ENCODE data around the gene P4HB.

P4HB gene

DNA sequence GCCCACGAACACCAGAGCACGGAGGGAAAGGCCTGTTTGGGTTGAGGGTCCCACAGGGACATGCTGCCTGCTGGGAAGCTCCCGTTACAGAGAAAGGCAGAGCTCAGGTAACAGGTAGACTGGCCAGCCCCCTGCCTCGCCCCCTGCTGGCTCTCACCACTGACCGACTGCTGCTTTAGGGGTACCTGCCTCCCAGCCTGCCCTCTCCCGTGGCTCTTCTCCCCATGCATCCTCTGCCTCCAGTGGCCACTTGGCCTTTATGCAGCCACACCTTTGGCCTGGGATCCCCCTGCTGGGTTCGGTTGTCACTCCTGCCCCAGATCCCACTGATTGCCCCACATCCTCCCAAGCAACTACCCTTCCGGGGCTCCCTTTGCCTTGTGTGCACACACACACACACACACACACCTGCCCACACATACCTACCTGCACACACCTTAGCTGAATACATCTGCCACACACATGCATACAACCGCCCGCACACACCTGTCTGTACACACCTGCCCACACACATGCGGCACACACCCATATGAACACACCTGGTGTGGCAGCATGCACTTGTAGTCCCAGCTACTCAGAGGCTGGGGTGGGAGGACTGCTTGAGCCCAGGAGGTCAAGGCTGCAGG is 34.4 kb downstream of the P4HB start:
- DNase-seq, result no peak

GRCh38 chr17:81824595-81824994 is 35.7 kb downstream of the P4HB start:
- DNase-seq, result no peak

GRCh38 chr17:81823820-81824550 is 36.4 kb downstream of the P4HB start:
- DNase-seq, result no peak

- DNase-seq, result no peak
These were observed 37.1 kb downstream of the P4HB start for GRCh38 chr17:81822996-81823819.

DNA sequence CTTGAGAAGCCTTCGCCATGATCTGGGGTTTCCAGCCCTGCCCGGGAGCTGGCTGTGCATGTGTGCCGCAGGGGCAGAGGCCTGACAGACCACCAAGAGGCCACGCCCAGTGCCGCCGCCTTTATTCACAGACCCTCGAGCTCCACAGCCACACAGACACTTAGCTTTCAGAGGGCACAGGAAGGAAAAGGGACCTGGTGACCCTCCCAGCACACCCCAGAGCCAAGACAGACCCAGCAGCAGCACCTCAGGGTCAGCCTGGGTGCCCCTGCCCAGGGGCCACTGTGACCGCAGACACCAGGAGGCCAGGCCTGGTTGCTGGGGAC is 38.1 kb downstream of the P4HB start:
- DNase-seq, result no peak

DNA sequence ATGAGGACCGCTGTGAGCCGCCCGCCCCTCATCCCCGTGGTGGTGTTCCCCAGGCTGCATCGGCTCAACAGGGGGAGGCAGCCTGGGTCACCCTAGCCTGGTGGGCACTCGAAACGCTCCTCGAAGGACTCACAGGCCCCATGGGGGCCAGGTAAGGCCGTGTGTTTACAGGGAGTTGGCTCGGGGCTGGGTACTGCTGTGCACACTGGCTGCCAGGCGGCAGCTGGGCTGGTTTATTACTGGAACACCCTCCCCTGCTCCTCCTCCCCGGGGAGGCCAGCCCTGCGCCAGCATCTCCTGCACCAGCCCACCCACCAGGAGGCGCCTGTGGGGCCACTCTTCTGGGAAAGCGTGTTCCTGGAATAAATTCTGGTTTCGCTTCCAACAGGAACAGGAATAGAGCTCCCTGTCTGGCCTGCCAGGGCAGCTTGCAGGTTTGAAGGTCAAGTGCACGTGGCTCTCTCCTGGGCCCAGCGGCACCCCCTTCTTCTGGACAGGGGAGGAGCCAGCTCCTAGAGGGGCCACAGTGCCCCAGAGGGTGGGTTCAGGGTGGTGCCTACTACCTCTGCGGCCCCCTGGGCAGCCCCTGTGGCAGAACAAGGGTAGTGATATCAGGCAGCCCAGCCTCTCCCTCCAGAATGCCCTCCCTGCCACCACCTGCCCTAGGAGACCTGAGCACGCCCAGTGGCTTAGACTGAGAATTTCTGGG is 38.6 kb downstream of the P4HB start:
- DNase-seq, result peak; percentile 15 to 18

- DNase-seq, result no peak
These were observed 39.2 kb downstream of the P4HB start for GRCh38 chr17:81821147-81821546.

GRCh38 chr17:81819708-81820107 is 40.6 kb downstream of the P4HB start:
- no peak for DNase-seq

DNA sequence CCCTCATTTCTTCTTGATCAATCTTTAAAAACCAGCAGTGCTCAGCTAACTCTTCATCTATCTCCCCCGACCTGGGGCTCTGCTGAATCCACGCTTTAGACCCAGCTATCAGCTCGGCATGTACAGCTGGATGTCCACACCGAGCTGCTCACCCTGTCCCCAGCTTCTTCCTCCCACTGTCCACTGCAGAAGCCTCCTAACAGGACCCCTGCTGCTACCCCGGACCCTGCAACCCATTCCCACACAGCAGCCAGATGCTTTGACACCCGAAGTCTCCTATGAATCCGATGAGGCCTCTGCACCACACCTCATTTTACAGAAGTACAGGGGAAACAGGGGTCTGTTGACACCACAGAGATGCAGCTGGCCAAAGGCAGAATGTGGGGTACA is 42.6 kb downstream of the P4HB start:
- DNase-seq, result no peak

DNA sequence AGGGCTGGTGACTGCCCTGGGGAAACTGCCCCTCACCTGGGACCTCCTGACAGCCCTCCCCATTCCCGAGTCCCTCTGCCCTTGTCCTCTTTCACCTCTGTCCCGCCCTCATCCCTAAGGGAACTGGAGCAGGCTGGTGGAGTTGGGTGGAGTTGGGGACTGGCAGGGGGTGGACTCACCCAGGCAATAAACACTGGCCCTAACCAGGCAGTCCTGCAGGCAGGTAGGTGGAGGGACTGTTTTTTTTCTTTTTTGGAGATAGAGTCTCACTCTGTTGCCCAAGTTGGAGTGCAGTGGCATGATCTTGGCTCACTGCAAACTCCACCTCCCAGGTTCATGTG is 44.7 kb downstream of the P4HB start:
- no peak for DNase-seq

DNA sequence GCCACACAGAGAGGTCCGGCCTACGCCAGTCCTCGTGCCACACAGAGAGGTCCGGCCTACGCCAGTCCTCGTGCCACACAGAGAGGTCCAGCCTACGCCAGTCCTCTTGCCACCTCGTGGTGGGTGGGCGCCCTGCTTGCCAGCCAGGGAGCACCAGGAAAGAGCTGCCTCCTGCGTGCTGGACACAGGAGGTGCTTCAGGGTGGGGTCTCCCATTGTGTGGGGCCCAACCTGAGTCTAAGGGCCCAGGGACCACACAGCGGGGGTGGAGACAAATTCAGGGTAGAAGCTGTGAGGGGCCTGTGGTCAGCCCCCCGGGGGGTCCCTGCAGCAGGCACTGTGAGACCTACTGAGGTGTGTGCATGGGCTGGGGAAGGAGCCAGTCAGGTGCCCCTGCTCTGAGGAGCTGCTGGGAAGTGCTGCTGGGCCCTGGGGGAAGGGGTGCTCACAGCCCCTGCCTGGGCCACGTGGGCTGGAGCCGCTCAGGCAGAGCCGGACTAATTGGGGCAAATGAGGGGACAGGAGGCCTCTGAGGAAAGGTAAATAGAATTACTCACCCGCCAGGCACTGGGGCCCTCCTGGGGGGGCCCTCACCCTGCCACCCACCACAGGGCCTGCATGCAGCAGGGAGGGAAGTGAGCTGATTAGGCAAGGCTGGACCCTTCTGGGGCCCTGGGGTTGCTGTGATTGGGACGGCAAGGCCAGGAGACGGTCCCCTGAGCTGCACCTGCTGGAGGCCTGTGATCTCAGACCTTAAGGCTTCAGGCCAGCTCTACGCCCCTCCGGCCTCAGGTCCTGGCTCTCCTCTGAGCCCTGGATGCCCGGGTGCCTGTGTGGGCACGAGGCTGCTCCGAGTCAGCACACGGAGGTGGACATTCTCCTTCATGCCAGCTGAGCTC is 45.3 kb downstream of the P4HB start:
- no peak for DNase-seq

DNA sequence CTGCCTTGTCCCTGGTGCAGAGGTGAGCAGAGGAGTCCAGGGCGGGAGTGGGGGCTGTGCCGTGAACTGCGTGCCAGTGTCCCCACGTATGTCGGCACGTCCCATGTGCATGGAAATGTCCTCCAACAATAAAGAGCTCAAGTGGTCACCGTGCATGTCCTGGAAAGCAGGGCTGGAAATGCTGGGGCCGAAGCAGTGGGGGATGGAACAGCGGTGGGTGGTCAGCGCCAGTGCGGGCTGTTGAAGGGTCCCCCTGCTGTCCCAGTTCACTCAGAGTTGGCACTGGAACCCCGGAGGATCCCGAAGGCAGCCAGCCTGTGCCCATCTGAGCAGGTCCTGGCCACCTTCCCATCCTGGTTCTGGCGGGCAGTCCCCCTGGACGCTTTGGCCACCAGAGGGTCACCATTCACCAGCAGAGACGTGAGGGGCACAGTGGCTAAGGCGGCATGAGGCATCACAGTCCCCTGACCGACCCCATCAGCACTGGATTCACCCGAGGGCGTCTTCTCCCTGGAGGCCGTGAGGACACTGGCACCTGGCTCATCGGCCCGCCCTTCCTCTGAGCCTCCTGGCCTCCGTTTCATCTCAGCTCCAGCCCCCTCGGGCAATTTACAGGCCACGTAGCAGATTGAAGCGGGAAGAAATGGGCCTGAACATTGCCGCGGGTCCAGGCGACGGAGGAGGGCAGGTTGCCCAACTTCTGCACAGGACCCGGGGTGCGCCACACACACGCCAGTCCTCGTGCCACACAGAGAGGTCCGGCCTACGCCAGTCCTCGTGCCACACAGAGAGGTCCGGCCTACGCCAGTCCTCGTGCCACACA is 46.3 kb downstream of the P4HB start:
- DNase-seq, result no peak

DNA sequence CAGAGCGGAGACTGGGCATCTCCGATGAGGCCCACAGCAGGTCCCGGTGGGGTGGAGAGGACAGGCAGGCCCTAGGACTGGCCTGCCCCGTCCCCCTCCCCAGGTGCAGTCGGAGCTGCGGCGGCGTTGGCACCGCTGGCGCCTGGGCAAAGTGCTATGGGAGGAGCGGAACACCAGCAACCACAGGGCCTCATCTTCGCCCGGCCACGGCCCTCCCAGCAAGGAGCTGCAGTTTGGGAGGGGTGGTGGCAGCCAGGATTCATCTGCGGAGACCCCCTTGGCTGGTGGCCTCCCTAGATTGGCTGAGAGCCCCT is 47.0 kb downstream of the P4HB start:
- no peak for DNase-seq

DNA sequence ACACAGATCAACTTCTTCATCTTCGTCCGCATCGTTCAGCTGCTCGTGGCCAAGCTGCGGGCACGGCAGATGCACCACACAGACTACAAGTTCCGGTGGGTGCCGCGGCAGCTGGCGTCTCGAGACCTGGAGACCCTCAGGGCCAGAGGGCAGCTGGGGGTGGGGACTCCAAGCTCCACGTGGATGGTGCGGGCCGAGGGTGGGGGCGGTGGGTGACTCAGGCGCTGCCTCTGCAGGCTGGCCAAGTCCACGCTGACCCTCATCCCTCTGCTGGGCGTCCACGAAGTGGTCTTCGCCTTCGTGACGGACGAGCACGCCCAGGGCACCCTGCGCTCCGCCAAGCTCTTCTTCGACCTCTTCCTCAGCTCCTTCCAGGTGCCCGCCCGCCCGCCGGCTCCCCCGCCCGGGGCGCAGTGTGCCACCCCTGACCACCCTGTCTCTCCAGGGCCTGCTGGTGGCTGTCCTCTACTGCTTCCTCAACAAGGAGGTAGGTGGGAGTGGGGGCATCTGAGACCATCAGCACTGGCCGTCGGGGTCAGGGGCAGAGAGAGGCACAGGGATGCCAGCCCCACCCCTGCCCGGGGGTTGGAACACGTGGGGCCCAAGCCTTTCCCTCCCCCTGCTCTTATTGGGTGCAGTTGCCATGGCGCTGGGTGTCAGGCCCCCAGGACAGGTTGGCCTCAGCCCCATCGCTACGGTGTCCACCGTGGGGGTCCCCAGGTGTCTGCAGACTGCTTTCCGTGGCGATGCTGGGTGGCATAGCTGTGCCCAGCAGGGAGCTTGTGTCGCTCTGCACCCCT is 47.6 kb downstream of the P4HB start:
- DNase-seq, result no peak

- DNase-seq, result no peak
These were observed 48.4 kb downstream of the P4HB start for GRCh38 chr17:81811705-81812570.

GRCh38 chr17:81810892-81811704 is 49.2 kb downstream of the P4HB start:
- no peak for DNase-seq

DNA sequence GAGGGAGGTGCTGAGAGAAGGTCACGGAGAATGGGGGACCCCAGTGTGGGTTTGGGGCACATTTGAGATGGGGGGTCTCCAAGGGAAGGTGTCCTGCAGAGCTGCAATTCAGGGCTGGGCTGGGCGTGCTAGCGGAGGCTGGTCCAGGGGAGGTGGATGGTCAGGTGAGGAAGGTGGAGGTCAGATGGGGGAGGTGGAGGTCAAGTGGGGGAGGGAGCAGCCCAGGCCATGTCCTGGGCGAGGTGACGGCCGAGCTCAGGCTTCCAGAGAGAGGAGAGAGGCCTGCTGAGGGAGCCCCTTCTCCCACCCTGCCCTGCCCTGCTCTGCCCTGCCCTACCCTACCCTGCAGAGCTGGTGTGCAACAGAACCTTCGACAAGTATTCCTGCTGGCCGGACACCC is 49.9 kb downstream of the P4HB start:
- no peak for DNase-seq

DNA sequence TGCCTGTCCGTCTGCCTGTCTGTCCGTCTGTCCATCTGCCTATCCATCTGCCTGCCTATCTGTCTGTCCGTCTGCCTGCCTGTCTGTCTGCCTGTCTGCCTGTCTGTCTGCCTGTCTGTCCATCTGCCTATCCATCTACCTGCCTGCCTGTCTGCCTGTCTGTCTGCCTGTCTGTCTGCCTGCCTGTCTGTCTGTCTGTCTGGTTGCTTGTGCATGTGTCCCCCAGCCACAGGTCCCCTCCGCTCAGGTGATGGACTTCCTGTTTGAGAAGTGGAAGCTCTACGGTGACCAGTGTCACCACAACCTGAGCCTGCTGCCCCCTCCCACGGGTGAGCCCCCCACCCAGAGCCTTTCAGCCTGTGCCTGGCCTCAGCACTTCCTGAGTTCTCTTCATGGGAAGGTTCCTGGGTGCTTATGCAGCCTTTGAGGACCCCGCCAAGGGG is 50.8 kb downstream of the P4HB start:
- DNase-seq, result no peak

All from CD4-positive, alpha-beta T cell treated with Interferon alpha-2 for 1 hour (primary cell).